OCI-M2 (cell line): ENCODE results near the gene TMEM212.
"Not testable (repeated sequence)": the region's sequence is repeated elsewhere in the genome, so short reads cannot be mapped to it uniquely, and the experiment has no call there.

Experiments
- DNase-seq: peaks from one replicate; lab custom pipeline; 2025; ENCODE audit not compliant: unreplicated experiment; lab: John Stamatoyannopoulos, UW

Gene TMEM212

GRCh38 chr3:171854649-171855305, 11.6 kb downstream of the TMEM212 start:
- DNase-seq: no peak

GRCh38 chr3:171858770-171859169, 15.6 kb downstream of the TMEM212 start:
- DNase-seq: not testable (repeated sequence)

GRCh38 chr3:171860830-171861535, 17.8 kb downstream of the TMEM212 start:
- no peak for DNase-seq

GRCh38 chr3:171862392-171862791, 19.2 kb downstream of the TMEM212 start:
- no peak for DNase-seq

GRCh38 chr3:171862993-171863521, 19.9 kb downstream of the TMEM212 start:
- no peak for DNase-seq

DNA sequence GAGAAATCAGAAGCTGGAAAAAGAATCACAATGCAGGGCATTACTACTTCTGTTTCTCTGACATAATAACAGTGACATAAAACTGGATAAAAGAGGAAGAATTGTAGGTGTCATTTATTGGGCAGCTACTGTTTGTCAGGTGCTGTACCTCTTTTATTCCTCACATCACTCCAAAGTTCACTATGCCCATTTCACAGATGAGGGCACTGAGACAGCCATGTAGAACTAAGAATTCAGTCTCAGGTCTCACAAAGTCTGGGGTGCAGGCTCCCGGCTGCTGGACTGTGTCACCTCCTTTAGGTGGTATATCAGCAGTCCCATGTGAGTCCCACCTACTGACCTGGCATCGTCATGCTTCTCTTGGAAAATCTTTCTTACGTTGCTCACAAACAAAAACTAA, 20.8 kb downstream of the TMEM212 start:
- DNase-seq: no peak

DNA sequence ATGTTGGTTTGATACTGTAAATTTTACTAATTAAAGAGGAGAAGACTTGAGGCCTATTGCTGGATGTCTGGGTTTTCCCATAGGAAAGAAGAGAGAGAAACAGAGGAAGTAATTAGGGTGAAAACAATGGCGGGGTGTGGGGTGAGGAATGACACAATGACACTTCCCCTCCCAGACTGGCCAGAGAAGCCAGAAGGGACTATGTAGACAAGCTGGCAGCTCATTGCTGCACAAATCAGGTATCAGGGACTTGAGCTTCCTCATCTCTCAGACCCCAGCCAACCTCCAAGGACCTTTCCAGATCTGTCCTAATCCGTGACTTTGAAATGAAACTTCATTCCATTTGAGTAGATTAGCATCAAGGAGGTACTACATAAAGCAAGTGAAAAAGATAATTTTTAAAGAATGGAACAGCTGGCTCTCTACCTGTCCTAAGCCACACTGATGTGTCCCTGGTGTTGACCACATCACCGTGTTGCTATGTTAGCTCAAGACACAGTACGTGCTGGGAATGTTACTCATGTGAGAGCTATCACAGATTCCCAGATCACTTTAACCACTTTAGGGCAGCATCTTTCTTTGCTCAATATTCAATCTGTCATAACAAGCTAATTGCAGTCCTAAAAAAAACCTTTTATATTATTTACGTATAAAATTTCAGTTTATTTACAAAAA, 22.2 kb downstream of the TMEM212 start:
- no peak for DNase-seq

DNA sequence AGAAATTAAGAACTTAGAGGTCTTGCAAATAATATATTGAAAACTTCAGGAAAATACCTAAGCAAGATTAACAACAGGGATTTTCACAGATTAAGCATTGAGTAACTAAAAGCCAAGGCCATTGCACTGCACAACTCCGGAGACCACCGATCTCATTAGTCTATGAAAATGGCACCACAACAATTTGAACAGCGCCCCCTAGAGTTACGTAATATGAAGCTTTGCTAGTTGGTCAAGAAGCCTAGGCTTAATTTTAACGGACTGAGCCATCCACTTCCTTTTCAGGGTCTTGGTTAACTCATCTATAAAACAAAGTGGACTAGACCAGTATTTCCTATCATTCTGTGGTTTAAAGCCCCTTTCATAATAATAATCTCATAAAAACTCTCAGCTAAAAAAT, 24.8 kb downstream of the TMEM212 start:
- DNase-seq: no peak

DNA sequence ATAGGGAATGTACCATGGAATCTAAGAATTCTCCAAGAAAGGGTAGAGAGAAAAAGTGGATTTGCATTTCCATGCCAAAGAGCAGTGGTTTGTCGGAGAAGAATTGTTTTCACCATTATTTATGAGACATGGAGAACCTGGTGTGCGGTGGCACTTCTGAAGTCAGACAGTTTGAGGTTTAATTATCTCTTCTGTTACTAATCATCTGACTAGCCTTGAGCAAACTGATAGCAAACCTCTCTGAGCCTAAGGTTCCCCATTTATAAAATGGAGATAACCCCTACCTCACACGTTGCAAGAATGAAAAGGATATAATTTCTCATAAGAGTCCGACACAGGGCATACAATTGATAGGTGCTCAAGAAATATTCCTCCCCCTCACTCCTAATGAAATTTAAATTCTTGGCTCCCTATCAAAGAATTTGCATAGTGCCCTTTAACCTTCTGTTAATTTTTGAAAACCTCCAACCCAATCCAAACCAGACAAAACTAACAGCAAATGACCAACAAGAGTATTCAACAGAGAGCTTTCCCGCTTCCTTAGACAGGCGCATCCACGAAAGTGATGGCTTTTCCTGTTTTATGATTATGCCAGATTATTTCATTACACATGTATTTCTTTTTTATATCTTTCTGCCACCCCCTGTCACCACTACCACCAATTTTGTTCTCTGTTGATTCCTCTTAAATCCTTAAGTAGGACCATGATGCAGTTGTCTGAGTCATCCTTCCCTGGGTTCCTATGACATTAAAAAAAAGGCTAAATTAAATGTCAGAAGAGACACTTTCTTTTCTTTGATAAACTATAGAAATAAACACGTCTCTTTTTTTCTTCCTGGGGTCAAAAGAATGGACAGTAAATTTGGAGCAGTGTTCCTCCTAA, 28.5 kb downstream of the TMEM212 start:
- no peak for DNase-seq

DNA sequence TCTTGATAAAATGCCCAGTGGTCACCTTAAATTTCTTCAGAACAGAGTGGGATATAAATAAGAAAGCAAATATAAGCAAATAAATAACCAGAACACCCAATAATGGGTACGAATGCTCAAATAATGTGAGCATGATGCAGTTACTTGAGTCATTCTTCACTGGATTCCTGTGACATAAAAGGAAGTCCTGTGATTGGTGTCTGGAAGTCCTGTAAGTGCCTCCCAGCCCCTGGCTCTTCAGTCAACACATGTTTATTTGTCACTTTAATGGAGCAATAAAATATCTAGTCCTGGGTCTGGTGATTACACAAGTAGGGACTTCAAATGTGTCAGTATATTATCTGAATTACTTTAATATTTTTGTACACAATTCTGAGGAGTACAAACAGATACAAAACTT, 30.4 kb downstream of the TMEM212 start:
- DNase-seq: no peak

DNA sequence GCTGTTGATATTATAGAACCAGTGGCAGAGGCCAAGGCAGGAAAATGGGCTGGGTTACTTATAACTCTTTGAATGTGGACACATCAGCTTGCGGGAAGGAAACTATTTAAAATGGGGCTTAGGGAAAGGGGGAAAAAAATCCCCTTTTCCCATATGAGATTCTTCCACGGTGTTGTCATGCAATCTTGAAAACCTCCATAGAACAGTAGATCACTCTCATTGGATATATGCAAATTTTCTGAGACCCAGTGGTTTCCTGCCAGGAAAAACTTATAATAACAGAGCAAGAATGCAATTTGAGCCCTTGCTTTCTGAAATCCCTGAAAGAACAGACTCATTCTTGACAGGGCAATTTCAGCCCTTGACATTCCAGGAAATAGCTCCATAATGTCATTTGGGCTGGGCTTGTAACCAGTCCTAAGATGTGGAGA, 31.1 kb downstream of the TMEM212 start:
- no peak for DNase-seq

GRCh38 chr3:171874879-171875278, 31.7 kb downstream of the TMEM212 start:
- no peak for DNase-seq

GRCh38 chr3:171875923-171876412, 32.8 kb downstream of the TMEM212 start:
- DNase-seq: no peak

DNA sequence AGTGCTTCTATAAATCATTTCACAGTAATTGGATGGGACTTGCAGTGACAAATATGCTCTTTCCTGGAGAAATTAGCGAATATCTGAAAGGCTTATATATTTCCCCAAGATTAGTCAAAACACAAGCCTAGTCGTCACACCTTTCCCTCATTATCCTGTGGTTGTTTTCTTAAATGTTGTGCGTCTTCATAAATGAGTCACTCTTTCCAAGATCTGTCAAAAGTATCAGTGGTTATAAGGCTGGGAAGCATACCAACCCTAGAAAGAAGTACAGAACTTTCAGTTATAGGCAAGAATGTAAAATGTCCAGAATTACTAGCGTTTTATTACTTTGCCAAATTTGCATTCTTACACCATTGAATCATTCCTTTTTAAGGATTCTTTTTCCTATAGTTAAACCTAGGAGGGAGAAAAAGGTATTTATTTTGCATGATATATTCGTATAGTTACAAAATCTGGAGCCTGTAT, 33.6 kb downstream of the TMEM212 start:
- no peak for DNase-seq

DNA sequence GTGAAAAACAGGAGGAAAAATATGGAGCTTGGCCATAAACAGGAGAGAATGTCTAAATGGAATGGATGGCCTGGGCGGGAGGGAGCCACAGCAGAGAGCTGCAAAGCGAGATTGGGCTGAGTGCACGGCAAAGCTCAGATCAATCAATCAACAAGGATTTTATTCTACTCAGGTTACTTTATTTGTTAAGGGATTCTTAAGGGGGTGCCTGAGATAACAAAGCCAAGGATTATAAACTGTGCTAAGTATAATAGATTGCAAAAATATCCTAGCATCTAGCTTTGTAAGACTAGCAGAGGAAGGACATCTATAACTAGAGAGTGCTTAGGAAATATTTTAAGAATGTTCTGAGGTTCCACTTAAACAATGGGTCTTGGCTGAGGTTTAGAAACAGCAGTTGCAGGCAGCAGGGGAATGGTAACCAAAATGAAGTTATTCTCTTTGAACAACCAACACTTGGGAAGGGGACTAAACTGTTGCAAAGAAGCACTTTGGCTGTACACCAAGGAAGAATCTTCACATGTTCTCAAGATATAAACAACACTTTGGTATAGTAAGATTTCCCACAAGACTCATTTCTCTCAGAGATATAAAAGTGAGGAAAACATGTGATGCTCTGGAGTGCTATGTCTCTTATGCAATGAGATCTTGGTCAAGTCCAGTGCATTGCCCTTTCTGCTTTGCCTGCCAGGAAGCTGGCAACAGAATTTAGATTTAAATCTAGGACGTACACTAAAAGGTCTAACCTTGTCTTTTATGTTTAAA, 35.5 kb downstream of the TMEM212 start:
- DNase-seq: no peak

- DNase-seq: no peak
These were observed 36.3 kb downstream of the TMEM212 start for GRCh38 chr3:171879472-171879871.

DNA sequence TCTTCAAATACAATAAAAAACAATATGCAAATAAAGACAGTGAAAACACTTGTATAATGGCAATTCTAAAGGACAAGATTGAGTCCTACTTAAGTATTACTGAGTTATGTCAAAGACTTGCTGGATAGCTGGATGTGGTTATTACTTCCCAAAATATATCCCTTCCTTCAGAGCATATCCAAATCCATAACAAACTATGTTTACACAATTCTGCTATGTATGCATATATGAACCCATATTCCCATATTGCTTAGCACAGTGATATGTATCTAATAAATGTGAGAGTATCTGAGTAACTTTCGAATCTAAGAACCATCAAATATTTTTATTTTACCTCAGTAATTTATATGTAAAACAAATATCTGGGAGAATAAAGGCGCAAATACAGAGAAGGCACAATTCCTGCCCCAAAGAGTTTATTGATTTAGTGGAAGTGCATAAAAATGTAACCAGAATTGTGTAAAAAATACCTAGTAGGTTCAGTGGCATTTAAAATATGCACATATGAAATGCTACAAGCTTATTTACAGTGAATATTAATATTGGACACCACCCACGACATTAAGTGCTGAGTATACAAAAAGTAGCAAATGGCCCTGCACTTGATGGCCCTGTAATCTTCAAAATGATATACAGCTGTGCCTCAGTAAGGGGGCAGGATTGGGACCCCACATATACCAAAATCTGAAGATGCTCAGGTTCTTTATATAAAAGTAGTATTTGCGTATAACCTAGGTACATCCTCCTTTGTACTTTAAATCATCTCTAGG, 37.1 kb downstream of the TMEM212 start:
- no peak for DNase-seq

DNA sequence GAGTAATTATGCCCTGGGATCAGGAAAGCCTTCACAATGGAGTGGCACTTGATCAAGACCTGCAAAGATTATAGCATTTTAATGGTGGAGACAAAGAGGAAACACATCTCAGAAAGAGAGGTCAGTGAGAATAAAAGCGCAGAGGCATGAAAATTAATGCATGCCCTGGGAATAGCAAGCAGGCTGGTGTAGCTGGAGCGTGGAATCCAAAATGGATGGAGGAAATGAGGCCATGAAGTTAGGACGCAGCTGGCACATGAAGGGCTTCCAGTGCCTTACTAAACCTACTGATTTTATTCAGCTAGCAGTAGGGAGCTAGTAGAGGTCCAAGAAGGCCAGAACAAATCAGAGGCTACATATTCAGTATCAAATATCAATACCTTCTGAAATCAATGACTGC, 38.1 kb downstream of the TMEM212 start:
- DNase-seq: no peak

DNA sequence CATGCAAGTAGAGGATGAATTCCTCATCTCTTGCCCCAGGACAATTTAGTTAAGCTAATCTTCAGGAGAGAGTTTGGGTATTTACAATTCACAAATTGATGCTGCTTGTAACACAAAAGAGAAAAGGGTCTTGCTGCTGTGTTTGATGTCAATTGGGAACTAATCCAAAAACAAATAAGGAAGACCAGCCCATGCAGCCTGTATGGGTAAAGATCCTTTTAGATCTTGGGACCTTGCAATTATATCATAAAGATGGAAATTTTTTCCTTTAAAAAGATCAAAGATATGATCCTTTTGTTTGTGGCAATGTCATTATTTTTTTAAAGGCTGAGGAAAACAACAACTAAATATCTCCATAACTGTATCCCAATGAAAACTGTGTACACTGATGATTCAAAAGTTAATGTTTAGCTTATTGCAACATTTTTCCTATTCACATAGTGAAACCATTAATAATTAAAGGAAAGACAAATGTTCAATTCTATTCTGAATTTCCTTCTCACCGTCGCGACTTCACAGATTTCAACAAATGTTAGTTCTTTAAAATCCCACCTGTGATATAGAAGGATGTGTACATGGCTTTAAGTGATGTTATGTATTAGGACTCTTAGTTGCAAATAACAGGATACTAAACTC, 40.2 kb downstream of the TMEM212 start:
- DNase-seq: no peak
